ENCODE measurements around the gene PPP2R2C.

The PPP2R2C gene

GRCh38 chr4:6324999-6325787 is 147.2 kb downstream of the PPP2R2C start:
- Histone ChIP-seq H3K27ac (ENCODE audit: extremely low read depth, low read depth, low read length) (no peak overlapping the region), H3K9me3 (ENCODE audit: control insufficient read depth, insufficient read depth, low read depth, low read length) (no peaks in the 10 kb centered on the region), H3K36me3 (ENCODE audit: control insufficient read depth in 2 of 2, insufficient read depth in 1 of 2, low read length in 2 of 2) (peaks cover 0 to 32% of the 10 kb centered on the region in 2 experiments; a peak in 1 of 3 replicates), H3K4me1 (ENCODE audit: control insufficient read depth, insufficient read depth, low read length) (no peaks in the 10 kb centered on the region), H3K4me3 (ENCODE audit: low read depth, low read length) (no peak overlapping the region)
- ChIA-PET CTCF (interaction anchor here (0.5 to 11.3 kb wide), 4 partner anchors 61 to 1501 kb away, joined by 3 to 203 read pairs (median 4); no protein-coding TSS in a partner anchor), POLR2A (no interaction called here)
- no peak for TF ChIP-seq IKZF3 (tag by site-specific recombination; IDR thresholded peaks at IDR 0.05)
- TF ChIP-seq, protein P1, sequence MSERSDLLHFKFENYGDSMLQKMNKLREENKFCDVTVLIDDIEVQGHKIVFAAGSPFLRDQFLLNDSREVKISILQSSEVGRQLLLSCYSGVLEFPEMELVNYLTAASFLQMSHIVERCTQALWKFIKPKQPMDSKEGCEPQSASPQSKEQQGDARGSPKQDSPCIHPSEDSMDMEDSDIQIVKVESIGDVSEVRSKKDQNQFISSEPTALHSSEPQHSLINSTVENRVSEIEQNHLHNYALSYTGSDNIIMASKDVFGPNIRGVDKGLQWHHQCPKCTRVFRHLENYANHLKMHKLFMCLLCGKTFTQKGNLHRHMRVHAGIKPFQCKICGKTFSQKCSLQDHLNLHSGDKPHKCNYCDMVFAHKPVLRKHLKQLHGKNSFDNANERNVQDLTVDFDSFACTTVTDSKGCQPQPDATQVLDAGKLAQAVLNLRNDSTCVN (tag by site-specific recombination; optimal IDR thresholded peaks at IDR 0.05), result no peak

- ChIA-PET POLR2A (no interaction called here), CTCF (interaction anchor here (0.5 to 11.3 kb wide), 3 partner anchors 28 to 1502 kb away, joined by 4 to 203 read pairs (median 4); no protein-coding TSS in a partner anchor)
- Histone ChIP-seq H3K4me3 (ENCODE audit: low read depth, low read length) (no peak overlapping the region), H3K36me3 (ENCODE audit: control insufficient read depth in 2 of 2, insufficient read depth in 1 of 2, low read length in 2 of 2) (peaks cover 0 to 37% of the 10 kb centered on the region in 2 experiments; a peak in 1 of 3 replicates), H3K4me1 (ENCODE audit: control insufficient read depth, insufficient read depth, low read length) (no peaks in the 10 kb centered on the region), H3K27ac (ENCODE audit: extremely low read depth, low read depth, low read length) (no peak overlapping the region), H3K9me3 (ENCODE audit: control insufficient read depth, insufficient read depth, low read depth, low read length) (no peaks in the 10 kb centered on the region)
- no peak for TF ChIP-seq ZNF747 (tag by site-specific recombination; IDR thresholded peaks at IDR 0.05)
- TF ChIP-seq ZNF596 (tag by site-specific recombination; IDR thresholded peaks at IDR 0.05), result no peak
- no peak for TF ChIP-seq ZNF169 (tag by site-specific recombination; IDR thresholded peaks at IDR 0.05)
- TF ChIP-seq, protein P2, sequence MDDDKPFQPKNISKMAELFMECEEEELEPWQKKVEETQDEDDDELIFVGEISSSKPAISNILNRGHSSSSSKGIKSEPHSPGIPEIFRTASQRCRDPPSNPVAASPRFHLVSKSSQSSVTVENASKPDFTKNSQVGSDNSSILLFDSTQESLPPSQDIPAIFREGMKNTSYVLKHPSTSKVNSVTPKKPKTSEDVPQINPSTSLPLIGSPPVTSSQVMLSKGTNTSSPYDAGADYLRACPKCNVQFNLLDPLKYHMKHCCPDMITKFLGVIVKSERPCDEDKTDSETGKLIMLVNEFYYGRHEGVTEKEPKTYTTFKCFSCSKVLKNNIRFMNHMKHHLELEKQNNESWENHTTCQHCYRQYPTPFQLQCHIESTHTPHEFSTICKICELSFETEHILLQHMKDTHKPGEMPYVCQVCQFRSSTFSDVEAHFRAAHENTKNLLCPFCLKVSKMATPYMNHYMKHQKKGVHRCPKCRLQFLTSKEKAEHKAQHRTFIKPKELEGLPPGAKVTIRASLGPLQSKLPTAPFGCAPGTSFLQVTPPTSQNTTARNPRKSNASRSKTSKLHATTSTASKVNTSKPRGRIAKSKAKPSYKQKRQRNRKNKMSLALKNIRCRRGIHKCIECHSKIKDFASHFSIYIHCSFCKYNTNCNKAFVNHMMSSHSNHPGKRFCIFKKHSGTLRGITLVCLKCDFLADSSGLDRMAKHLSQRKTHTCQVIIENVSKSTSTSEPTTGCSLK (tag by site-specific recombination; IDR thresholded peaks at IDR 0.05), result no peak
- TF ChIP-seq, protein P3, sequence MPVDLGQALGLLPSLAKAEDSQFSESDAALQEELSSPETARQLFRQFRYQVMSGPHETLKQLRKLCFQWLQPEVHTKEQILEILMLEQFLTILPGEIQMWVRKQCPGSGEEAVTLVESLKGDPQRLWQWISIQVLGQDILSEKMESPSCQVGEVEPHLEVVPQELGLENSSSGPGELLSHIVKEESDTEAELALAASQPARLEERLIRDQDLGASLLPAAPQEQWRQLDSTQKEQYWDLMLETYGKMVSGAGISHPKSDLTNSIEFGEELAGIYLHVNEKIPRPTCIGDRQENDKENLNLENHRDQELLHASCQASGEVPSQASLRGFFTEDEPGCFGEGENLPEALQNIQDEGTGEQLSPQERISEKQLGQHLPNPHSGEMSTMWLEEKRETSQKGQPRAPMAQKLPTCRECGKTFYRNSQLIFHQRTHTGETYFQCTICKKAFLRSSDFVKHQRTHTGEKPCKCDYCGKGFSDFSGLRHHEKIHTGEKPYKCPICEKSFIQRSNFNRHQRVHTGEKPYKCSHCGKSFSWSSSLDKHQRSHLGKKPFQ (tag by site-specific recombination; IDR thresholded peaks at IDR 0.05), result no peak
- TF ChIP-seq, protein P4, sequence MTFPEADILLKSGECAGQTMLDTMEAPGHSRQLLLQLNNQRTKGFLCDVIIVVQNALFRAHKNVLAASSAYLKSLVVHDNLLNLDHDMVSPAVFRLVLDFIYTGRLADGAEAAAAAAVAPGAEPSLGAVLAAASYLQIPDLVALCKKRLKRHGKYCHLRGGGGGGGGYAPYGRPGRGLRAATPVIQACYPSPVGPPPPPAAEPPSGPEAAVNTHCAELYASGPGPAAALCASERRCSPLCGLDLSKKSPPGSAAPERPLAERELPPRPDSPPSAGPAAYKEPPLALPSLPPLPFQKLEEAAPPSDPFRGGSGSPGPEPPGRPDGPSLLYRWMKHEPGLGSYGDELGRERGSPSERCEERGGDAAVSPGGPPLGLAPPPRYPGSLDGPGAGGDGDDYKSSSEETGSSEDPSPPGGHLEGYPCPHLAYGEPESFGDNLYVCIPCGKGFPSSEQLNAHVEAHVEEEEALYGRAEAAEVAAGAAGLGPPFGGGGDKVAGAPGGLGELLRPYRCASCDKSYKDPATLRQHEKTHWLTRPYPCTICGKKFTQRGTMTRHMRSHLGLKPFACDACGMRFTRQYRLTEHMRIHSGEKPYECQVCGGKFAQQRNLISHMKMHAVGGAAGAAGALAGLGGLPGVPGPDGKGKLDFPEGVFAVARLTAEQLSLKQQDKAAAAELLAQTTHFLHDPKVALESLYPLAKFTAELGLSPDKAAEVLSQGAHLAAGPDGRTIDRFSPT (tag by site-specific recombination; IDR thresholded peaks at IDR 0.05), result no peak
- no peak for TF ChIP-seq KLF10 (tag by site-specific recombination; IDR thresholded peaks at IDR 0.05)
- no peak for TF ChIP-seq GLI2 (tag by site-specific recombination; IDR thresholded peaks at IDR 0.05; ENCODE audit: borderline replicate concordance, low read depth)
- TF ChIP-seq ZNF585B (tag by site-specific recombination; IDR thresholded peaks at IDR 0.05), result no peak
- no peak for TF ChIP-seq ZNF600 (tag by site-specific recombination; IDR thresholded peaks at IDR 0.05)
- no peak for TF ChIP-seq GLIS2 (tag by site-specific recombination; IDR thresholded peaks at IDR 0.05)
- TF ChIP-seq ZNF549 (tag by site-specific recombination; IDR thresholded peaks at IDR 0.05), result no peak
- no peak for TF ChIP-seq ZNF623 (tag by site-specific recombination; IDR thresholded peaks at IDR 0.05)
- no peak for TF ChIP-seq RBAK (tag by site-specific recombination; IDR thresholded peaks at IDR 0.05)
These were observed 147.9 kb downstream of the PPP2R2C start for GRCh38 chr4:6324461-6324998.
